ENCODE results near the gene P2RY14. TPM values are rescaled to one million over a fixed set of nuclear protein-coding genes. Genes with fewer than 3 reads are reported as not detected.
"Not testable (repeated sequence)": the region's sequence is repeated elsewhere in the genome, so short reads cannot be mapped to it uniquely, and the experiment has no call there.

The P2RY14 gene
- total and polyA plus RNA-seq, 2 experiments from 2014 or later, result 0.12 to 1.4 TPM

DNA sequence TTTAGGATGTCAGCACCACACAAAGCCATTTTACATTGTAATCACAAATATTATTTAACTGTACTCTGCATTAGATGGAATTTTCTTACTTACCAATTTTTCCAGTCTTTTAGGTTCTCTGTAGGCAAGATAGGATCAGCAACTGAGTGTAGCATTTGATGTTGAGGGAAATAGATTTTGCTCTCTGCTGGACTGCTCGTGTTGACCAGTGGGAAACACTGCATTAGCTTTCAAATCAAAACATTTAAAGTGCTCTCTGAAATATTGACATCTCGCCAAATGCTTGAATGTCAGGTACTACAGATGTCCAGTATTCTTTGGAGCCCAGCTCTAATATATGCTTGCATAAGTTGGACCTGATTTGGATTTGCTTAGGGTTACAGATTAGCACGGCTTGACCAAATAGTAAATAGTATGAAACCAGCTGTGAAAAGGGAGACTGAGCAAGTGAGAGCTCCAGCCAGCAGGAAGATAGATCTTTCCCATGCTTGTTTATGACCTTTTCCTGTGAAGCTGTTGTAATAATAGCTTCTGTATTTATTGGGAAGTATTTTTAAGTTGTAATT lies 29.5 kb downstream of the P2RY14 start:
- DNase-seq (ENCODE audit: low read depth in 1 of 2, low spot score in 1 of 2), result peak in 1 of 2 donors; percentile 16
- Histone ChIP-seq H3K36me3 (no peaks in the 10 kb centered on the region), H3K9me3 (ENCODE audit: low read depth) (no peaks in the 10 kb centered on the region), H3K27ac (peak overlapping the region; percentile 21), H3K4me1 (ENCODE audit: low read depth) (peaks cover 20% of the 10 kb centered on the region), H3K27me3 (no peaks in the 10 kb centered on the region), H3K4me3 (no peak overlapping the region)
- TF ChIP-seq, protein P1, sequence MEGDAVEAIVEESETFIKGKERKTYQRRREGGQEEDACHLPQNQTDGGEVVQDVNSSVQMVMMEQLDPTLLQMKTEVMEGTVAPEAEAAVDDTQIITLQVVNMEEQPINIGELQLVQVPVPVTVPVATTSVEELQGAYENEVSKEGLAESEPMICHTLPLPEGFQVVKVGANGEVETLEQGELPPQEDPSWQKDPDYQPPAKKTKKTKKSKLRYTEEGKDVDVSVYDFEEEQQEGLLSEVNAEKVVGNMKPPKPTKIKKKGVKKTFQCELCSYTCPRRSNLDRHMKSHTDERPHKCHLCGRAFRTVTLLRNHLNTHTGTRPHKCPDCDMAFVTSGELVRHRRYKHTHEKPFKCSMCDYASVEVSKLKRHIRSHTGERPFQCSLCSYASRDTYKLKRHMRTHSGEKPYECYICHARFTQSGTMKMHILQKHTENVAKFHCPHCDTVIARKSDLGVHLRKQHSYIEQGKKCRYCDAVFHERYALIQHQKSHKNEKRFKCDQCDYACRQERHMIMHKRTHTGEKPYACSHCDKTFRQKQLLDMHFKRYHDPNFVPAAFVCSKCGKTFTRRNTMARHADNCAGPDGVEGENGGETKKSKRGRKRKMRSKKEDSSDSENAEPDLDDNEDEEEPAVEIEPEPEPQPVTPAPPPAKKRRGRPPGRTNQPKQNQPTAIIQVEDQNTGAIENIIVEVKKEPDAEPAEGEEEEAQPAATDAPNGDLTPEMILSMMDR (IDR thresholded peaks at IDR 0.05; ENCODE audit: low read depth, low read length), result no peak

- H3K36me3 ChIP-seq; H3K4me3 ChIP-seq; H3K27ac ChIP-seq; H3K9me3 ChIP-seq (ENCODE audit: low read depth); DNase-seq (ENCODE audit: low read depth in 1 of 2, low spot score in 1 of 2); H3K27me3 ChIP-seq; H3K4me1 ChIP-seq (ENCODE audit: low read depth): not testable (repeated sequence)
These were observed 36.3 kb downstream of the P2RY14 start for GRCh38 chr3:151242006-151242405.

- H3K9me3 ChIP-seq (ENCODE audit: low read depth), result no peaks in the 10 kb centered on the region
- no peaks in the 10 kb centered on the region for H3K4me1 ChIP-seq (ENCODE audit: low read depth)
- H3K27me3 ChIP-seq, result no peaks in the 10 kb centered on the region
- no peaks in the 10 kb centered on the region for H3K36me3 ChIP-seq
- no peak overlapping the region for H3K27ac ChIP-seq
- no peak for DNase-seq (ENCODE audit: low read depth in 1 of 2, low spot score in 1 of 2)
- H3K4me3 ChIP-seq, result no peak overlapping the region
- TF ChIP-seq, protein P1 (IDR thresholded peaks at IDR 0.05; ENCODE audit: low read depth, low read length), result no peak
These were observed 41.6 kb downstream of the P2RY14 start for GRCh38 chr3:151236736-151237135.

DNA sequence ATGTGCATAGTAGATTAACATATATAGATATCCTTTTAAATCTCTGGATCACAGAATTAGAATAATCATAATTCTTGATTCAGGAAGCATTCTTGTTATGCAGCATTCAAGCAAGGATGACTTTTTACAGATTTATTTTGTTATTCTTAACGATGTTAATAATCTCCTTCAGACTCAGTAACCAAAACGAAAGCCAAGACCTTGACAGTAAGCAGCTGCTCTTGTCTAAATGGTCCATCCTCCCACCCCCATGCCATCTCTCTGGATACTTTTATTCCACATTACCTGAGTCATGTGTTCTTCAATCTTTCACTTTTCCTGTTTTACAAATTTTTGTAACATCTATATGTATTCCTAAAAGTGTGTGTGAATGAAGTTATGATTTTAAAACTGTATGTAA lies 42.0 kb downstream of the P2RY14 start:
- no peaks in the 10 kb centered on the region for H3K9me3 ChIP-seq (ENCODE audit: low read depth)
- H3K4me1 ChIP-seq (ENCODE audit: low read depth), result no peaks in the 10 kb centered on the region
- DNase-seq (ENCODE audit: low read depth in 1 of 2, low spot score in 1 of 2), result peak in 1 of 2 donors; percentile 7
- H3K27me3 ChIP-seq, result no peaks in the 10 kb centered on the region
- H3K4me3 ChIP-seq, result no peak overlapping the region
- H3K36me3 ChIP-seq, result no peaks in the 10 kb centered on the region
- no peak overlapping the region for H3K27ac ChIP-seq
- TF ChIP-seq, protein P1 (IDR thresholded peaks at IDR 0.05; ENCODE audit: low read depth, low read length), result no peak

- no peaks in the 10 kb centered on the region for H3K36me3 ChIP-seq
- no peaks in the 10 kb centered on the region for H3K9me3 ChIP-seq (ENCODE audit: low read depth)
- no peak for DNase-seq (ENCODE audit: low read depth in 1 of 2, low spot score in 1 of 2)
- no peaks in the 10 kb centered on the region for H3K27me3 ChIP-seq
- TF ChIP-seq, protein P1 (IDR thresholded peaks at IDR 0.05; ENCODE audit: low read depth, low read length), result no peak
- no peak overlapping the region for H3K4me3 ChIP-seq
- H3K4me1 ChIP-seq (ENCODE audit: low read depth), result no peaks in the 10 kb centered on the region
- H3K27ac ChIP-seq, result no peak overlapping the region
These were observed 43.5 kb downstream of the P2RY14 start for GRCh38 chr3:151234825-151235224.

GRCh38 chr3:151232991-151233390 lies 45.4 kb downstream of the P2RY14 start:
- Histone ChIP-seq H3K27me3 (no peaks in the 10 kb centered on the region), H3K9me3 (ENCODE audit: low read depth) (no peaks in the 10 kb centered on the region), H3K36me3 (no peaks in the 10 kb centered on the region), H3K4me3 (no peak overlapping the region), H3K27ac (no peak overlapping the region), H3K4me1 (ENCODE audit: low read depth) (no peaks in the 10 kb centered on the region)
- TF ChIP-seq, protein P1 (IDR thresholded peaks at IDR 0.05; ENCODE audit: low read depth, low read length), result no peak
- DNase-seq (ENCODE audit: low read depth in 1 of 2, low spot score in 1 of 2), result no peak

DNA sequence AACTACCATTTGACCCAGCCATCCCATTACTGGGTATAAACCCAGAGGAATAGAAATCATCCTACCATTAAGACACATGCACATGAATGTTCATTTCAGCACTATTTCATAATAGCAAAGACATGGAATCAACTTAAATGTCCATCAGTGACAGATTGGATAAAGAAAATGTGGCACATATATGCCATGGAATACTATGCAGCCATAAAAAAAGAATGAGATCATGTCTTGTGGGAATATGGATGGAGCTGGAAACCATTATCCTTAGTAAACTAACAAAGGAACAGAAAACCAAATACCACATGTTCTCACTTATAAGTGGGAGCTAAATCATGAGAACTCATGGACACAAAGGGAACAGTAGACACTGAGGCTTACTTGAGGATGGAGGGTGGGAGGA lies 45.9 kb downstream of the P2RY14 start:
- not testable (repeated sequence) for H3K27ac ChIP-seq; DNase-seq (ENCODE audit: low read depth in 1 of 2, low spot score in 1 of 2)

More for the DNA sequence above, 45.9 kb downstream of the P2RY14 start:
- not testable (repeated sequence) for H3K36me3 ChIP-seq; H3K4me3 ChIP-seq; H3K9me3 ChIP-seq (ENCODE audit: low read depth); H3K4me1 ChIP-seq (ENCODE audit: low read depth); H3K27me3 ChIP-seq
